ENCODE data around the gene FAR2. TPM values are rescaled to one million over a fixed set of nuclear protein-coding genes. Genes with fewer than 3 reads are reported as not detected.

FAR2 gene
- polyA plus RNA-seq, 1 donor (not counting 4 experiments of a cell fraction or from before 2014, with no cell fraction given), result 9.2 TPM

- Histone ChIP-seq H3K9ac (ENCODE audit: control insufficient read depth, extremely low read depth, insufficient read depth, low read length) (no peak overlapping the region), H3K9me3 (ENCODE audit: control insufficient read depth, low read depth, low read length) (no peaks in the 10 kb centered on the region), H3K4me3 (ENCODE audit: control insufficient read depth in 2 of 3, extremely low read depth in 1 of 3, insufficient read depth in 2 of 3, low read depth in 1 of 3, low read length in 3 of 3) (no peak overlapping the region), H4K20me1 (ENCODE audit: control insufficient read depth, extremely low read depth, insufficient read depth, low read length) (no peaks in the 10 kb centered on the region), H3K27ac (ENCODE audit: control insufficient read depth, insufficient read depth, low read length) (no peak overlapping the region), H3K4me1 (ENCODE audit: control insufficient read depth, extremely low read depth, insufficient read depth, low read length) (no peaks in the 10 kb centered on the region), H2AFZ (ENCODE audit: control insufficient read depth, low read length) (no peak overlapping the region), H3K79me2 (ENCODE audit: control insufficient read depth, insufficient read depth, low read length) (no peaks in the 10 kb centered on the region), H3K4me2 (ENCODE audit: control insufficient read depth, extremely low read depth, insufficient read depth, low read depth, low read length) (no peak overlapping the region), H3K9me1 (ENCODE audit: control insufficient read depth, extremely low read depth, insufficient read depth, low read length) (no peaks in the 10 kb centered on the region), H3K27me3 (ENCODE audit: control insufficient read depth, extremely low read depth, insufficient read depth, low read length) (no peaks in the 10 kb centered on the region), H3K36me3 (ENCODE audit: control insufficient read depth in 2 of 2, extremely low read depth in 1 of 2, insufficient read depth in 2 of 2, low read length in 2 of 2) (no peaks in the 10 kb centered on the region)
- DNase-seq (ENCODE audit: low read depth, low spot score), result no peak
- dilution Hi-C loops (cut with MboI; ENCODE audit: extremely low pct_ligation_motif_present, low sequenced_read_pairs), result no loop called here
- TF ChIP-seq EZH2 (IDR thresholded peaks at IDR 0.05; ENCODE audit: low read length) (no peak), CTCF (optimal IDR thresholded peaks at IDR 0.05 in 1 of 3, IDR thresholded peaks at IDR 0.05 in 1 of 3, conservative IDR thresholded peaks at IDR 0.05 in 1 of 3; ENCODE audit: extremely low read depth in 1 of 3, insufficient read depth in 2 of 3, low read length in 3 of 3) (no peak)
- FAIRE-seq, result no peak
Measured at GRCh38 chr12:29299633-29300032, 150.6 kb downstream of the FAR2 start.

GRCh38 chr12:29301114-29301513, 152.0 kb downstream of the FAR2 start:
- Histone ChIP-seq H3K36me3 (ENCODE audit: control insufficient read depth in 2 of 2, extremely low read depth in 1 of 2, insufficient read depth in 2 of 2, low read length in 2 of 2) (no peaks in the 10 kb centered on the region), H4K20me1 (ENCODE audit: control insufficient read depth, extremely low read depth, insufficient read depth, low read length) (no peaks in the 10 kb centered on the region), H3K79me2 (ENCODE audit: control insufficient read depth, insufficient read depth, low read length) (no peaks in the 10 kb centered on the region), H3K4me3 (ENCODE audit: control insufficient read depth in 2 of 3, extremely low read depth in 1 of 3, insufficient read depth in 2 of 3, low read depth in 1 of 3, low read length in 3 of 3) (no peak overlapping the region), H3K9ac (ENCODE audit: control insufficient read depth, extremely low read depth, insufficient read depth, low read length) (no peak overlapping the region), H3K4me2 (ENCODE audit: control insufficient read depth, extremely low read depth, insufficient read depth, low read depth, low read length) (no peak overlapping the region), H3K9me3 (ENCODE audit: control insufficient read depth, low read depth, low read length) (no peaks in the 10 kb centered on the region), H3K9me1 (ENCODE audit: control insufficient read depth, extremely low read depth, insufficient read depth, low read length) (no peaks in the 10 kb centered on the region), H2AFZ (ENCODE audit: control insufficient read depth, low read length) (no peak overlapping the region), H3K4me1 (ENCODE audit: control insufficient read depth, extremely low read depth, insufficient read depth, low read length) (no peaks in the 10 kb centered on the region), H3K27me3 (ENCODE audit: control insufficient read depth, extremely low read depth, insufficient read depth, low read length) (no peaks in the 10 kb centered on the region), H3K27ac (ENCODE audit: control insufficient read depth, insufficient read depth, low read length) (no peak overlapping the region)
- DNase-seq (ENCODE audit: low read depth, low spot score) (no peak), FAIRE-seq (no peak)
- TF ChIP-seq EZH2 (IDR thresholded peaks at IDR 0.05; ENCODE audit: low read length) (no peak), CTCF (optimal IDR thresholded peaks at IDR 0.05 in 1 of 3, IDR thresholded peaks at IDR 0.05 in 1 of 3, conservative IDR thresholded peaks at IDR 0.05 in 1 of 3; ENCODE audit: extremely low read depth in 1 of 3, insufficient read depth in 2 of 3, low read length in 3 of 3) (no peak)
- dilution Hi-C loops (cut with MboI; ENCODE audit: extremely low pct_ligation_motif_present, low sequenced_read_pairs), result no loop called here

All from keratinocyte (primary cell).